Fibroblast of skin of left quadriceps (primary cell): ENCODE results near the gene CDK5RAP3.
"Not testable (repeated sequence)": the region's sequence is repeated elsewhere in the genome, so short reads cannot be mapped to it uniquely, and the experiment has no call there.

Experiments
- DNase-seq, 2 experiments: peaks; one replicate each; pipeline ENCODE4 v3.0.0-alpha.2; 2013; ENCODE audit warnings: low read depth in 2 of 2

The CDK5RAP3 gene

DNA sequence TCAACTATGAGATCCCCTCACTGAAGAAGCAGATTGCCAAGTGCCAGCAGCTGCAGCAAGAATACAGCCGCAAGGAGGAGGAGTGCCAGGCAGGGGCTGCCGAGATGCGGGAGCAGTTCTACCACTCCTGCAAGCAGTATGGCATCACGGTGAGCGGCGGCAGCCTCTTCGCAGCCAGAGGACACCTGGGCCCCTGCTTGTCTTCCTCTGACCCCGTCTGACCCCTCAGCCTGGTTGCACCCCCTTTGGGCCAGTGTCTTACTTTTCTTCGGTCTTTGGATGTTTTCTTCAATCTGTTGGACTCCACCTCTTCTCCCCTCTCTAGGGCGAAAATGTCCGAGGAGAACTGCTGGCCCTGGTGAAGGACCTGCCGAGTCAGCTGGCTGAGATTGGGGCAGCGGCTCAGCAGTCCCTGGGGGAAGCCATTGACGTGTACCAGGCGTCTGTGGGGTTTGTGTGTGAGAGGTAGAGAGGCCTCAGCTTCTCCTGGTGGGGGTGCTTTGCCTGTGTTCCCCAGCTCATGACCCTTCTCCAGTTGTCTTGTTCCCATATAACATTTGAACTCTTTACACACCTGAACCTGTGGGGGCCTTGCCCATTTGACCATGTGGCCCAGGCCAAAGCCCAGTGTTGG, 4.4 kb downstream of the CDK5RAP3 start:
- DNase-seq: no peak

DNA sequence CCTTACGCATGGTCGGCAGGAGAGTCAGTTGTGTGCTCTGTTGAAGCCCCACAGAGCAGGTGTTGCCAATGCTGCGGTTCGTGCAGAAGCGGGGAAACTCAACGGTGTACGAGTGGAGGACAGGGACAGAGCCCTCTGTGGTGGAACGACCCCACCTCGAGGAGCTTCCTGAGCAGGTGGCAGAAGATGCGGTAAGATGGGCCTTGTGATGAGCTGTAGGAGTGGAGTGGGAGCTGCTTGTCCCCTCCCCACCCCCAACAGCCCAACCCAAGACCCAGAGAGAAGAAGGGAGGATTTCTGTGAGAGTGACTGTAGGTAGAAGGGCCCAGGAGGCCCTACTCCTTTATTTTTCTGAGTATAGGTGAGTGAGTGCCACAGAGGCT, 4.9 kb downstream of the CDK5RAP3 start:
- DNase-seq: no peak

DNA sequence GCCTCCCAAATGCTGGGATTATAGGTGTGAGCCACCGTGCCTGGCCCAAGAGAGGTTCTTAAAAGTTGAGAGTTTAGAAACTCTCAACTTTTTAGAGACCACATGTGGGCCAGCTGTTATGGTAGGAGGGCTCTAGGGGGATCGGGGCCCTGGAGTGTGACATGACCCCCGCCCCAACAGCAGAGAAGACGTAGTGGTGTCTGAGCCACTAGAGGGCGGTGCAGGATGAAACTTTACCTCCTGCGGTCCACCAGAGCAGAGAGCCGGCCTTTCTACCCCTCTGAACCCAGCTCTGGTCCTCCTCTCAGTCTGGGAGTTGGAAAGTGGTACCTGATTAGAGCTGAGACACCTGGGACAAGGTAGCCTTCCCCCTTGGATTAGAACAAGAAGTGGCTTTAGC, 7.4 kb downstream of the CDK5RAP3 start:
- peak in 1 of 2 experiments; percentile 18 for DNase-seq

DNA sequence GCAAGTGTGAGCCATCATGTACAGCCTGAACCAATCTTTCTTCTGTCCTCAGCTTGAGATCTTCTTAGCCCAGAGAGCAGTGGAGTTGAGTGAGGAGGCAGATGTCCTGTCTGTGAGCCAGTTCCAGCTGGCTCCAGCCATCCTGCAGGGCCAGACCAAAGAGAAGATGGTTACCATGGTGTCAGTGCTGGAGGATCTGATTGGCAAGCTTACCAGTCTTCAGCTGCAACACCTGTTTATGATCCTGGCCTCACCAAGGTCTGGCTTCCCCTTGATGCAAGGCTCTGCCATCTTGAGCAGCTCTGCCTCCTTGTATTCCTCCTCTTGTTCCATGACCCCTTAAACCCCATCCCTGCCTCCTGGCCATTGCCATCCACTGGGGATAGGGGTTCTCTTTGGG, 9.6 kb downstream of the CDK5RAP3 start:
- no peak for DNase-seq

DNA sequence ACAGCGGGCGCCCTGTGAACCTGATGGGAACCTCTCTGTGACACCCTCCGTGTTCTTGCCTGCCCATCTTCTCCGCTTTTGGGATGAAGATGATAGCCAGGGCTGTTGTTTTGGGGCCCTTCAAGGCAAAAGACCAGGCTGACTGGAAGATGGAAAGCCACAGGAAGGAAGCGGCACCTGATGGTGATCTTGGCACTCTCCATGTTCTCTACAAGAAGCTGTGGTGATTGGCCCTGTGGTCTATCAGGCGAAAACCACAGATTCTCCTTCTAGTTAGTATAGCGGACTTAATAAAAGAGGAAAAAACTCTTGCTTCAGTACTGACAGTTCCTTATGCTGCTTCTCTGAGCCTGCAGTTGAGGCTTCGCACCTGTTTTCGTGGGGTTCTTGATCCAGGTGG, 10.5 kb downstream of the CDK5RAP3 start:
- no peak for DNase-seq

DNA sequence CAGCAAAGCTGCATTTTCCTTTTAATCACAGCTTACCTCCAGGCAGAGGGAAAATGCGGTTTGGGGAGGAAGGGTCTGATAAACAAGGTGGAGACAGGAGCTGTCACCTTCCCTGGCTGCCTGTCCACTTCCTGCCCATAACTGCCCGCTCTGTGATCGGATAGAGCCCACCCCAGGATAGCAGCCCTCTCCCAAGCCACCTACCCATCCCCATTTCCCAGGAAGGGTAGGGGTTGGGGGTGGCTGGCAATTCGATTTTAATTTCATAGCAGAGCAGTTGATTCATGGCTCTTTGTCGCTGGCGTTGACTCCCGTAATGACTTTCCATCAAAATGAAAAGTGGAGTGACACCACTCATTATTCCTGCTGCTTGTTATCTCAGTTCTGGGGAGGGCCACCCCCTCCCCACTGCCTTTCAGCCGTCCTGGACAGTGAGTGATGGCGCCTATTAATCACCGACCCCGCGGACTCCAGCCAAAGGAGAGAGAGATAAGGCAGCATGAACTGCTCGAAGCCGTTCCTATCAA, 11.2 kb downstream of the CDK5RAP3 start:
- DNase-seq: no peak

DNA sequence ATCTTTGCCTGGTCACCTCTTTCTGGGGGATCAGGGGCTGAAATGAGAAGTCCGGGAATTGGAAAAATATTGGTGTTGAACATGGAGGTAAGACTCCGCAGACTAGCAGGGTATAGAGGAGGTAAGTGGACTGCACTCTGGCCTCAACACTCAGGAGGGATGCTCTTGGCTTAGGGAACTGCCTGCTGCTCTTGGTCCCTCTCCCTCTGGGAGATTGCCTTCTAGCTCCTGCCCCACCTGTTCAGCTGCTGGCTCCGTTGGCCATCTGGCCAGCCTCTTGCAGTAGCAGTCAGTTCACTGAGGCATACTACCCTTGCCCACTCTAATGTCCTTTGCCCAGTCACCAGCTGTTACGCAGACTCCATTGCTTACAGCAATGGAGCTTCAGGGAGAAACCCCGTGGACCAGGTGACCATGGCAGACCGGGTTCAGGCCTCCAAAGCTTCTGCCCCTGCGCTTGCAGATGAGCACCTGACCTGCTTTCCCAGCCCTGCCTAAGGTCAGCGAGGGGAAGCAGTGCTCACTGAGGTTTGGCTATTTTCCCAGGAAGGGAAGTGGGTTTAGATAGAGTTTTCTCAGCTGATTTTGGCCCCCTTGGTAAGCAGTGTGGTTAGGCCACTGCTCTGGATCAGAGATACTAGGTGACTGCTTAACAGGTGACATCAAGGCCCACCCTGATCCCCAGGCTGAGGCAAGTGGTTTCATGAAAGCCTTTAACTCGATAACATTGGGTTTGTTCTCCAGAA, 11.9 kb downstream of the CDK5RAP3 start:
- DNase-seq: no peak

DNA sequence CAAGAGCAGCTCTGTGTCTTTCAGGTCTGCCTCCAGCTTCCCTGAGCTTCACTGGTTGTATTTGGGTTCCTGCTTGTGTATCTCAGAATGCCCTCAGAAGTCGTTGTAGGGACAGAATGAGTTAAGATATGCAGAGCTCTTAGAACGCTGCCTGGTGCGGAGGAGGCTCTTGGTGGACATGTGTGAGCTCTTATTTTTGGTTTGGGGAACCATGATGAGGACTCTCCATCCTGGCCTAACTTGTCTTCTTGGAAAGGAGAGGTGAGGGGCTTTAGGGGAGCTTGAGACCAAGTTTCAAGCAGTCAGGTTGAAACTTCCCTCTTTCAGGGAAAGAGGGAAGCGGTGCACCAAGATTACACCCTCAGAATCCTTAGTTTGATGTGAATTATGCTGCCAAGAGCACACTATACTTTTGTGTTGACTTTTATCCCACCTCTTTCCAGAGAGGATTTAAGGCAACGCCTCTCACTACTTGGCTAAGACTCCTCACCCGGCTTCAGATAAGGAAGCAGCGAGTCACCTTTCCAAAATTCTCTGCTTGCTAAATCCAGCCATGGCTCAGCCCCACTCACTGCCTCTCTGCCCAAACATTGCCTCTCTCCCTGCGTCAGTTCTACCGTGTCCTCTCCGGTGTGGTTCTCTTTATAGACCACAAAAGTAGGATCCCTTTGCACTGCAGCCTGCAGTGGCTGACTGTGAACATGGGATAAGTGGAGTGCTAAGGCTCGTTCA, 12.7 kb downstream of the CDK5RAP3 start:
- no peak for DNase-seq

DNA sequence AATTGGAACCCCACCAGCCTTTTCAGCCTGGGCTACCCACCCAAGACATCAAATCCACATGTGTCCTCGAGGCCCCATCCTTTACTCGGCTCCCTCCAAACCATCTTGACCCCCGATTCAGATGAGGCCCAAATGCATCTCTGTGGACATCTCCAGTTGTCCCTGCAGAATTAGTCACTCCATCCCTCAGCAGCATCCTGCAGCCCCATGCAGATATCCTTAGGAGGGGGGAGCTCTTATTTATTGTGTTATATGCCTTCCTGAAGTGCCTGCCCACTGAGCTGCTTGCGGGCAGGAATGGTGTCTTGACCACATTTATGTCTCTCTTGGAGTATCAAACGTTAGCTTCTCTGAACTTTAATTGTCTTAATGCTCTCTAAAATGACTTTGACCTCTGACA, 15.6 kb downstream of the CDK5RAP3 start:
- no peak for DNase-seq

DNA sequence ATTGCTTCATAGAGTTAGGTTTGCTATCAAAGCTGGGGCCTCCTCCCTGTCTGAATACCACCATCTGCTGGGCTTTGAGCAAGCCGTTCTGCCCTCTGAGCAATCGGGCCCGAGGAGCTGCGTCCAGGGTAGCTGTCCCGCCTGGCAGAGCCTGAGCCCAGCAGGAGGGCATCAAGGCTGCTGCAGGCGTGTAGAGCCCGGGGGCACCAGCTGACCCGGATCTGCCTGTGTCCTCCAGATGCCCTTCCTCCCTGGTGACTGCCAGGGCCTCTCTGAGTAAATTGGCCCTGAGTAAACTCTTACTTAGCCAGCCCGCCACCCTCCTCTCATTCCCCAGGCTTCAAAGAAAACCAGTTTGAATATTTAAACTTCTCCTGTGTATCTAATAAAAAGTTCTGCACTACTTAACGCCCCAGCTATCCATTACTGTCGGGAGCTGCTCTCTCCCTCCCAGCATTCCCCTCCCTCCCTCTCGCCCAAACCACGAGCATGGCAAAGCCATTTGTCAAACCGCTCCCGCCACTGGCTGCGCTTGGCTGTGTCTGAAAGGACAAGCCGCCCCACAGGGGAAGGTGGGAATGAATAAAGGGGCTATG, 16.4 kb downstream of the CDK5RAP3 start:
- no peak for DNase-seq

DNA sequence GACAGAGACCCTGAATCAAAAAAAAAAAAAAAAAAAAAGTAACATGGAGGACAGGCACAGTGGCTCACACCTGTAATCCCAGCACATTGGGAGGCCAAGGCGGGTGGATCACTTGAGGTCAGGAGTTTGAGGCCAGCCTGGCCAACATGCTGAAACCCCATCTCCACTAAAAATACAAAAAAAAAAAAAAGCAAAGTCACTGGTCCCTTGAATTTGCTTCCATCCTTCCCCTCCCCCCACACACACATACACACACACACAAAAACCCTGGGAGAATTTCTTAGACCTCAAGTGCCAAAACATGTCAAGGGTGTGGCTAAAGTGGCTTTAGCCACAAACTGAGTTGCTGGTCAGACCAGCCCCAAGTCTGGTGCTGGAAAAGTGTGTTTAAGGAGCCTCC, 17.5 kb downstream of the CDK5RAP3 start:
- DNase-seq: not testable (repeated sequence)

DNA sequence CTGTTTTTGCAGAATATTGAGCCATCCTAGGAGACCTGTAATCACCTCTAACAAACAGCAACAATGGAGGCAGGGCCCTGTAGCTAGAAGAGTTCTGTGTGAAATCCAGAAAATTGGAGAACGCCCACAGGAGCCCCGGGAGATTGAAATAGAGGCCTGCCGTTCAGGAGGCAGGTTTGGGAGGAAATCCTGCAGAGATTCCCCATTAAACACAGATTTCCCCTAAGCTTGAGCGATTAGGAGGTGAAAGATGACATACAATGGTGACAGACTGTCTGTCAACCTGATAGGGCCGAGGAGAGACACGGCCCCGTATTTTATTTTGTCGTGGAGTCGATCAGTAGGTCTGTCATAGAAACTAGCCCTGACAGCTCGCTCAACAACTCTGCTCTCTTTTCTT, 18.2 kb downstream of the CDK5RAP3 start:
- no peak for DNase-seq

DNA sequence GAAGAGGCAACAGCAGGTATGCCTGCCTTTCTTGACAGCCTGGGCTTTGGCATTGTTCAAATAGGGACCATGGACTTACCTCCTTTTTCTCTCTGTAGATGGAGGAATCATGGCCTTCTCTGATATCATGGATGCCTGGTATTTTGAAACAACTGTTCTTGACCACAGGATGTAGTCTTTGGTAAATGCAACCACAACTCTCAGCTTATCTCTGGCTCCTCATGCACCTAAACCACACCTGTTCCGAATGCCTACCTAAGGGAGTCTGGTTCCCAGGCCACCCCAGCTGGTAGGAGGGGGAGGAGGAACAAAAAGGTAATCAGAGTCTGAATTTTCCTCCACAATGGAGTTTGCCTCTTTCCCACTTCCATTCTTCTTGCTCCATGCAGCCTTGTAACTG, 18.8 kb downstream of the CDK5RAP3 start:
- DNase-seq: no peak

DNA sequence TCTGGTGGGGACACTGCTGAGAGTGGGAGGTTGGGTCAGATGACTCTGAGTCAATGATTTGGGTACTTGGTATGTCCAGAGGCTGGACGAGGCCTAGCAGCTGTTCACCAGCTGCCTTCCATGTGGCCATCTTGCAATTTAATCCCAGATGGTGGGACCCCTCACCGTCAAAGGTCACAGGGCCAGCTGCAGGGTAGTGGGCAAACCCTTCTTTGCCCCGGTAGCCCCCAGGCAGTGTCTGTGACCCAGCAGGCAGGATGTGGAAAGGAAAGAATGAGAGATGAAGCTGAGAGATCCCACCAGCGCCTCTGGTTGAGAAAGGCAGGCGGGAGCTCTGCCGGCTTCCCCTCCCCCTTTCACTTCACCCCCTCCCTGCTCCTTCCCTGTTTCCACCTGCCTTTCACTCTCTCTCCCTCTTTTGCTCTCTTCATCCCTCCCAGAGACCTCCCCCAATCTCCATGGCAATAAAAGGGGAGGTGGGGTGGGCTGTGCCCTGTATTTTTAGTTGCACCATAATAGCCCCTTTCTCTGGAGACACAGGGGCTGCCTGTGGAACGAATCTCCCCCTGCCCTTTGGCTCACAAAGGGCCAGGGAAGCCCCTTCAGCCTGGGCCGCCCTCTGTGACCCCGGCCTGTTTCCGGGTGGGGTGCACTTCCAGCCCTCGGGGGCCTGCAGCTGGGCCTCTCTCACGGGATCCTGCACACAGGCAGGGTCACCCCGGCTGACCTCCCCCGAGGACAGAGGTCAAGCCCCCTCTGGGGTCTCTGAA, 20.2 kb downstream of the CDK5RAP3 start:
- no peak for DNase-seq

DNA sequence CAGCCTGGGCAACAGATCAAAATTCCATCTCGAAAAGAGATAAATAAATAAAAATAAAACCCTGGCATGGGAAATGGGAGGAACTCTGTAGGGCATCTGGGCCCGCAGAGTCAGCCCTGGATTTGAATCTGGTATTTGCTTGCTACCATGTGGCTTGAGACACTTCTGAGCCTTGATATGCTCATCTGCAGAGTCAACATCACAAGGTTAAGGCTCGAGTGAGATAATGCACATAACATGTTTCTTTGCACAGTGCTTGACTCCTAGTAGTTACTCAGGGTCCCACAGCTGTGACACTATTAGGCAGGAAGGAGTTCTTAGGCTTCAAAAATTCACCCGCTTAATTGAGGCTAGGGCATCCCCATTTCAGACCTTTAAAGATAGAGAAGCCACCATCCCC, 21.3 kb downstream of the CDK5RAP3 start:
- DNase-seq: no peak

DNA sequence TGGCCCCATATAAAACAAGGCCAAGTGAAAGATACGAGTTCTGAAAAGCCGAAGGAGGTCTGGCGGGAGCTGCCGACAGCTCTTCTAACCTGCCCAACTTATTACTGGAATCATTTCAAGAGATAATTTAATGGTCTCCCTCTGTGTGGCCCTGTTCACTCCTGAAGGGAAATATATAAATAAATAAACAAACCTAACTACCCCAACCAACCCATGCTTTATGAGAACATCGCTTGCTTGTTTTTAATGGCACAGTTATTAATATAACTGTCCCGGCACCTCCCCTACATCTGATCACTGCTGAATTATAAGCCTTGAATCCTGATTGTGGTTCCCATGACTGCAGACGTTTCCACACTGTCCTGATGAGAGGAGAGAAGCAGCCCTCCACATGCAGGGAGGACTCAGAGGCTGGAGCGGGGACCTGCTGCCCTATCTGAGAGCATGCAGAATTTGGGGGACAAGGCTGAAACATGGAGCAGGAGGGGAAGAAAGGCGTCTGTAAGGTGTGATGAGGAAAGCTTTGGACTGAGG, 22.2 kb downstream of the CDK5RAP3 start:
- DNase-seq: no peak

DNA sequence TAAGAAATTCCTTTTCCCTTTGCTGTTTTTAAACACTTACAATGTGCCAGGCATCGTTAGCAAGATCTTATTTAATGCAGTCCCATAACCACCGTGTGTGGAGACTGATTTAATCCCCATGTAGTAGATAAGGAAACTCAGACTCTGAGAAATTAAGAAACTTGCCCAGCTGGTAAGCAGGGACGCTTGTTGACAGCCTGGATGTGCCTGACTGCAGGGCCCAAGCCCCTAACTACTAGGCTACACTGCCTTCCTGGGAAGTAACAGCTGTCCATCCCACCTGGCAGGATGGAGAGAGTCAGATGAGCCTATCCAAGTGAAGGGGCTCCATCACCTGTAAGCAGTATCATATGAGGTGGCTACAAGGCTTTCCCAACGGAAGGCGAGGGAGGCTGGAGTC, 23.1 kb downstream of the CDK5RAP3 start:
- no peak for DNase-seq

DNA sequence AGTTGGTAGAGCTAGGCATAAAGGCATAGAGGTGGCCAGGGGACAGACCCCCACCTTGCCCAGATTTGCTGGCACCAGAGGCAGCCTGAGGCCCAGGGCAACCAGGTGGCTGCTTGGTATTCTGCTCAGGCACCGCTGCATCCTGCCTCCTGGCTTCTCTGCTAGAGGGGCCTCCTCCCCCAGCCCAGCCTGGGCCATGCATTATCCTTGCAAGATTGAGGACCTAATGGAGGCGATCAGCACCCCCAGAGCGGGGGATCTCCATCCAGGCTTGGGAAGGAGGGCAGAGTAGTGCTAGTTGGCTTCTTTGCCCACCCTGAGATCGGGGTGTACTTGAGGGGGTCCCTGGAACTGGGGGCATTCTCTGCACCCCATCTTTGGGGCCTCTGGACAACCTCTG, 23.8 kb downstream of the CDK5RAP3 start:
- DNase-seq: no peak

DNA sequence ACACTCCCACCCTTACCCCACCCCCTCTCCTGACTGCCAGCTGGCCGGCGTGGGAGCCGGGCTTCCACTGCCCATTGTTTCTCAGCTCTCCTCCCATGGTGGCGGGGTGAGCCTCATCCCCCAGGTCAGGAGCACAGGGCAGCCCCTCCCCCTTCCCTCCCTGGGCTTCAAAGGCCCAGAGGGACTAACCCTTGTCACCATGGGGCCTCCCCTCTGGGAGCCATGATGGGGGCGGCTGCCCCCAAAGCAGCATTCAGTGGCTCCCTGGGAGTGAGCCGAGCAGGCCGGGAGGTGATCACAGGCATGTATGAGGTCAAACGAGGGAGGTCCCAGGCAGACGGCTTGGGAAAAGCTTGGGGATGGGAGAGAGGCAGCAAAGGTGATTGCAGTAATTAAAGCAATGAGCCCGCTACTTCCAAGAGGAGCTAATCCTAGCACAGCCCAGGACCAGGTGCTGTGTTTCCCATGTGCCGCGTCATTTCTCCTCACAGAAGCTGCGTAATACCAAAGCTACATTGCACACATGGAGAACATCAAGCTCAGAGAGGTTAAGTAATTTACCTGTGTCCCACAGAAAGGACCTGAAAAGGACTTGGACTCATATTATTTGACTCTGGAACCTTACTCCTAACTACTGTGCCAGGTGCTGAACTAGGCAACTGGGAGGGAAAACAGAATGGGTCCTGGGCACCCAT, 24.5 kb downstream of the CDK5RAP3 start:
- no peak for DNase-seq

DNA sequence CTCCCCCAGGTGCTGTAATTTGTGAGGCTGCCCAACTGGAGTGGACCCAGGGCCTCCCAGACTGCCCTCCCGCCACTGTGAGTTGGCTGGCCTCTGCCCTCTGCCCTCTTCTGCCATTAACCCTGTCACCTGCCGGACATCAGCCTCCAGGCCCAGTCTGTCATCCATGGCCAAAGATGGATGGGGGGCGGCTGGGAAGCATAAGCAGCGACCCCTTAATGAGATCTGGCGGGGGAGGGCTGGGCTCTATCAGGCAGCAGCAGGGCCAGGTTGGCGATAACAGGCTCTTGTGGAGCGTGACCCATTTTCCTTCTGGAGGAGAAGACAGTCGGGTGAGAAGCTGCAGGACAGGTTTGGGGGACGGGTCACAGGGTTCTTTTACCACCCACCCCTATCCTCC, 25.3 kb downstream of the CDK5RAP3 start:
- DNase-seq: no peak

DNA sequence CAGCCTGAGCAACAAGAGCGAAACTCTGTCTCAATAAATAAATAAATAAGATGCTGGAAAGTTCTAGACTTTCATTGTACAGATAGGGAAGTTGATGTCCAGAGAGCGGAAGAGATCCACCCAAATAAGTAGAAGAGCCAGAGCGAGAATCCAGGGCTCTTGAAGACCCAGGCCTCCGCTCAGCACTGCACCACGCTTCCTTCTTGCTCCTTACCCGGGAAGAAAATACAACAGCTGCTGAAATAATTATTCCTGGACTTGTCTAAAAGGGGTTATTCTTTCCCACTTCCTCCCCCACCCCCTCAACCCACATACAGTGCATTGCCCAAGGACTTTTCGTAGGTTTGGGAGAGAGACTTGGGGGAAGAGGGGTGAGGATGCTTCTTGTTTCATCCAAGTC, 26.7 kb downstream of the CDK5RAP3 start:
- DNase-seq: no peak
